Body of pancreas (tissue), 4 donors: ENCODE results near the gene ADPRHL1.

ENCODE experiments used
- CTCF ChIP-seq, 7 experiments: fragments of 450-650 bp in 4 of 7; fragments of 200-600 bp in 3 of 7; sonication (generic) in 3 of 7; IDR thresholded peaks; one replicate each; pipeline ENCODE4 v1.5.1; 2016 to 2019; ENCODE audit warnings: antibody characterized with exemption in 7 of 7
- POLR2A ChIP-seq, 3 donors: fragments of 450-650 bp; IDR thresholded peaks; one replicate each; pipeline ENCODE4 v1.6.1; 2016; ENCODE audit warnings: antibody characterized with exemption in 3 of 3, mild to moderate bottlenecking in 2 of 3

- no peak for TF ChIP-seq CTCF (IDR thresholded peaks at IDR 0.05)
- TF ChIP-seq POLR2A (IDR thresholded peaks at IDR 0.05): no peak
These were observed 12.0 kb upstream of the ADPRHL1 start for GRCh38 chr13:113465300-113465699.
